Kidney epithelial cell (primary cell): ENCODE measurements around the gene CCDC81. TPM values are rescaled to one million over a fixed set of nuclear protein-coding genes. Genes with fewer than 3 reads are reported as not detected.

ENCODE experiments used
- DNase-seq: peaks from one replicate; pipeline ENCODE4 v3.0.0-alpha.2; 2010; ENCODE audit warnings: low read depth
- H3K27me3 ChIP-seq: 2 replicates; pipeline ENCODE4 v1.6.0; 2011; ENCODE audit warnings: low read length; ENCODE audit not compliant: control insufficient read depth, insufficient read depth
- H3K36me3 ChIP-seq: 2 replicates; pipeline ENCODE4 v1.5.1; 2011; ENCODE audit warnings: low read length; ENCODE audit not compliant: control insufficient read depth, insufficient read depth
- H3K4me3 ChIP-seq: 2 replicates; pipeline ENCODE4 v1.5.1; 2011; ENCODE audit warnings: low read depth, mild to moderate bottlenecking, control low read depth, low read length
- CTCF ChIP-seq: IDR thresholded peaks from 2 replicates; pipeline ENCODE4 v1.5.1; 2011; ENCODE audit warnings: mild to moderate bottlenecking, moderate library complexity, low read length, control low read depth, inconsistent platforms; ENCODE audit not compliant: insufficient read depth, poor library complexity, severe bottlenecking
- total RNA-seq: library from RNA; depleted of rRNA; stranded (reverse); fragments of >200 nt; gene quantifications from 2 replicates; pipeline ENCODE4 v1.2.3, GENCODE V29; 2015

CCDC81 gene
- total RNA-seq, 1 donor from 2014 or later: not detected

GRCh38 chr11:86380295-86381059, 5.8 kb downstream of the CCDC81 start:
- no peak for DNase-seq
- Histone ChIP-seq H3K27me3 (no peaks in the 10 kb centered on the region), H3K4me3 (no peak overlapping the region), H3K36me3 (no peaks in the 10 kb centered on the region)
- TF ChIP-seq CTCF: no peak

GRCh38 chr11:86383041-86383955, 8.6 kb downstream of the CCDC81 start:
- DNase-seq: no peak
- H3K36me3 ChIP-seq: no peaks in the 10 kb centered on the region
- TF ChIP-seq CTCF: no peak
- no peaks in the 10 kb centered on the region for H3K27me3 ChIP-seq
- H3K4me3 ChIP-seq: no peak overlapping the region

- H3K27me3 ChIP-seq: no peaks in the 10 kb centered on the region
- no peaks in the 10 kb centered on the region for H3K36me3 ChIP-seq
- TF ChIP-seq CTCF: no peak
- no peak for DNase-seq
- H3K4me3 ChIP-seq: no peak overlapping the region
These were observed 11.6 kb downstream of the CCDC81 start for GRCh38 chr11:86386283-86386682.

GRCh38 chr11:86386746-86387145, 12.1 kb downstream of the CCDC81 start:
- DNase-seq: no peak
- TF ChIP-seq CTCF: no peak
- no peaks in the 10 kb centered on the region for H3K27me3 ChIP-seq
- no peaks in the 10 kb centered on the region for H3K36me3 ChIP-seq
- H3K4me3 ChIP-seq: no peak overlapping the region

GRCh38 chr11:86388198-86388597, 13.5 kb downstream of the CCDC81 start:
- Histone ChIP-seq H3K27me3 (no peaks in the 10 kb centered on the region), H3K4me3 (no peak overlapping the region), H3K36me3 (no peaks in the 10 kb centered on the region)
- DNase-seq: no peak
- no peak for TF ChIP-seq CTCF
